SW 1271 (cell line): Measurements from ENCODE around the gene FAM171A2.
"Not testable (repeated sequence)": the region's sequence is repeated elsewhere in the genome, so short reads cannot be mapped to it uniquely, and the experiment has no call there.

Experiments used
- DNase-seq, 2 experiments: peaks; one replicate each; lab custom pipeline; 2025; lab: John Stamatoyannopoulos, UW

The FAM171A2 gene

GRCh38 chr17:44347206-44348055 lies 16.2 kb downstream of the FAM171A2 start:
- DNase-seq = not testable (repeated sequence)

GRCh38 chr17:44346064-44346844 lies 17.4 kb downstream of the FAM171A2 start:
- no peak for DNase-seq

- peak; percentile 49 to 70 for DNase-seq
These were observed 18.1 kb downstream of the FAM171A2 start for GRCh38 chr17:44345454-44346026.

GRCh38 chr17:44344939-44345453 lies 18.7 kb downstream of the FAM171A2 start, which contains the start of gene GRN:
Gene GRN, plus strand, starts transcription at chr17:44345302. Its CDS starts 3,863 bp downstream, at chr17:44349165.
- peak; percentile 97 to 99 for DNase-seq

GRCh38 chr17:44343510-44344209 lies 20.0 kb downstream of the FAM171A2 start:
- DNase-seq = no peak

GRCh38 chr17:44340553-44340952 lies 23.1 kb downstream of the FAM171A2 start:
- DNase-seq = not testable (repeated sequence)

GRCh38 chr17:44338702-44339101 lies 25.0 kb downstream of the FAM171A2 start:
- DNase-seq = no peak

- DNase-seq = no peak
These were observed 27.7 kb downstream of the FAM171A2 start for GRCh38 chr17:44335968-44336367.

- DNase-seq = no peak
These were observed 28.1 kb downstream of the FAM171A2 start for GRCh38 chr17:44335564-44335963.

- no peak for DNase-seq
These were observed 28.9 kb downstream of the FAM171A2 start for GRCh38 chr17:44334727-44335126.

- DNase-seq = no peak
These were observed 29.3 kb downstream of the FAM171A2 start for GRCh38 chr17:44334315-44334714.

- no peak for DNase-seq
These were observed 30.3 kb downstream of the FAM171A2 start for GRCh38 chr17:44333371-44333770.

GRCh38 chr17:44331249-44331760 lies 32.3 kb downstream of the FAM171A2 start:
- DNase-seq = peak in 1 of 2 experiments; percentile 66

- DNase-seq = not testable (repeated sequence)
These were observed 33.4 kb downstream of the FAM171A2 start for GRCh38 chr17:44330263-44330662.

- not testable (repeated sequence) for DNase-seq
These were observed 34.1 kb downstream of the FAM171A2 start for GRCh38 chr17:44329516-44329915.

GRCh38 chr17:44327715-44328449 lies 35.8 kb downstream of the FAM171A2 start:
- DNase-seq = no peak

- peak; percentile 93 to 96 for DNase-seq
These were observed 36.7 kb downstream of the FAM171A2 start for GRCh38 chr17:44326861-44327444.

- DNase-seq = peak; percentile 68 to 87
These were observed 38.9 kb downstream of the FAM171A2 start, which contains the start of gene SLC25A39 for GRCh38 chr17:44324571-44325275. Gene SLC25A39, minus strand, starts transcription at chr17:44324823. Its CDS starts 1,261 bp downstream, at chr17:44323562.

GRCh38 chr17:44324092-44324570 lies 39.5 kb downstream of the FAM171A2 start:
- DNase-seq = no peak
